ENCODE data around the gene TGFB2.

TGFB2 gene

GRCh38 chr1:218456444-218456843 is 111.3 kb downstream of the TGFB2 start:
- no peak for TF ChIP-seq CTCF (conservative IDR thresholded peaks at IDR 0.05)
- no peak overlapping the region for H3K27ac ChIP-seq

- TF ChIP-seq CTCF (conservative IDR thresholded peaks at IDR 0.05): no peak
- H3K27ac ChIP-seq: no peak overlapping the region
Observed at GRCh38 chr1:218459450-218459849, 114.3 kb downstream of the TGFB2 start.

GRCh38 chr1:218459878-218460711 is 115.0 kb downstream of the TGFB2 start:
- no peak overlapping the region for H3K27ac ChIP-seq

GRCh38 chr1:218461351-218461750 is 116.2 kb downstream of the TGFB2 start:
- TF ChIP-seq CTCF (conservative IDR thresholded peaks at IDR 0.05): no peak
- no peak overlapping the region for H3K27ac ChIP-seq

More at GRCh38 chr1:218459878-218460711, 115.0 kb downstream of the TGFB2 start:
- no peak for TF ChIP-seq CTCF (conservative IDR thresholded peaks at IDR 0.05)

GRCh38 chr1:218462116-218462515 is 117.0 kb downstream of the TGFB2 start:
- no peak overlapping the region for H3K27ac ChIP-seq
- TF ChIP-seq CTCF (conservative IDR thresholded peaks at IDR 0.05): no peak

GRCh38 chr1:218462587-218462986 is 117.5 kb downstream of the TGFB2 start:
- TF ChIP-seq CTCF (conservative IDR thresholded peaks at IDR 0.05): no peak
- H3K27ac ChIP-seq: no peak overlapping the region

- TF ChIP-seq CTCF (conservative IDR thresholded peaks at IDR 0.05): no peak
- no peak overlapping the region for H3K27ac ChIP-seq
Observed at GRCh38 chr1:218463194-218464156, 118.3 kb downstream of the TGFB2 start.

Measured in VCaP (cell line).